ENCODE results near the gene MRTFB. TPM values are rescaled to one million over a fixed set of nuclear protein-coding genes. Genes with fewer than 3 reads are reported as not detected.

MRTFB gene
- total and polyA plus RNA-seq, 2 of the 13 experiments (the other 11 are each of a cell fraction or from before 2014, with no cell fraction given): 11.4 to 14.0 TPM

GRCh38 chr16:14088155-14088753 lies 17.1 kb downstream of the MRTFB start (continued):
- TF ChIP-seq ZNF580 (CRISPR knock-in tag; IDR thresholded peaks at IDR 0.05; ENCODE audit: borderline replicate concordance, low read depth) (peak; percentile 28; the same call in 1 of the 2 replicates), ZBTB25 (CRISPR knock-in tag; IDR thresholded peaks at IDR 0.05) (peak; percentile 90), TRIM24 (CRISPR knock-in tag; IDR thresholded peaks at IDR 0.05) (peak; percentile 91; the same call in 1 of the 2 replicates), PHB2 (IDR thresholded peaks at IDR 0.05; ENCODE audit: partially characterized antibody) (no peak), ZSCAN29 (CRISPR knock-in tag; conservative IDR thresholded peaks at IDR 0.05) (peak; percentile 96), MEF2D (CRISPR knock-in tag; IDR thresholded peaks at IDR 0.05) (peak; percentile 52; the same call in 1 of the 2 replicates), ZNF253 (CRISPR knock-in tag; IDR thresholded peaks at IDR 0.05; ENCODE audit: borderline replicate concordance) (no peak), JARID2 (CRISPR knock-in tag; IDR thresholded peaks at IDR 0.05; ENCODE audit: insufficient replicate concordance) (no peak), NR0B2 (CRISPR knock-in tag; IDR thresholded peaks at IDR 0.05) (no peak), ARID4A (CRISPR knock-in tag; IDR thresholded peaks at IDR 0.05; ENCODE audit: borderline replicate concordance) (peak; percentile 78; the same call in 1 of the 2 replicates), PAXIP1 (CRISPR knock-in tag; conservative IDR thresholded peaks at IDR 0.05) (peak; percentile 93), KAT2B (IDR thresholded peaks at IDR 0.05; ENCODE audit: borderline replicate concordance, low read depth, low read length) (no peak), KAT8 (CRISPR knock-in tag; IDR thresholded peaks at IDR 0.05) (peak; percentile 83), DPF2 (CRISPR knock-in tag; IDR thresholded peaks at IDR 0.05; ENCODE audit: borderline replicate concordance, low read depth) (peak; percentile 98), ZNF800 (CRISPR knock-in tag; IDR thresholded peaks at IDR 0.05) (peak; percentile 75; the same call in 1 of the 2 replicates), POGZ (CRISPR knock-in tag; IDR thresholded peaks at IDR 0.05) (peak; percentile 91), ZIK1 (CRISPR knock-in tag; IDR thresholded peaks at IDR 0.05; ENCODE audit: borderline replicate concordance, low read depth) (0 out of 2 replicates have a peak, but pooled peaks have one; percentile 44)

Data from HepG2 (cell line).